Heart right ventricle (tissue), 16 donors: ENCODE data around the gene PARP6. TPM values are rescaled to one million over a fixed set of nuclear protein-coding genes. Genes with fewer than 3 reads are reported as not detected.

Experiments used
- ATAC-seq, 8 donors: fragments of 200-7000 bp; cut with Tn5 transposase; one replicate each; pipeline ENCODE4 v1.9.1; 2020; ENCODE audit warnings: mild to moderate bottlenecking in 8 of 8, moderate library complexity in 8 of 8, moderate number of reproducible peaks in 1 of 8
- DNase-seq, 2 donors: peaks; one replicate each; pipeline ENCODE4 v3.0.0-alpha.2; 2020
- H3K27ac ChIP-seq, 10 donors: fragments of 200-600 bp; sonication (generic) in 2 of 10; one replicate each; pipeline versions ENCODE4 v1.5.0 to v1.8.0; 2020 to 2022; ENCODE audit warnings: mild to moderate bottlenecking in 3 of 10
- H3K27me3 ChIP-seq, 7 donors: fragments of 200-600 bp; one replicate each; pipeline ENCODE4 v1.8.0; 2021 to 2022; ENCODE audit warnings: mild to moderate bottlenecking in 2 of 7
- H3K36me3 ChIP-seq, 9 donors: fragments of 200-600 bp; sonication (generic) in 1 of 9; one replicate each; pipeline versions ENCODE4 v1.5.0 to v1.8.0; 2020 to 2022; ENCODE audit warnings: mild to moderate bottlenecking in 2 of 9
- H3K4me1 ChIP-seq, 9 donors: fragments of 200-600 bp; sonication (generic) in 1 of 9; one replicate each; pipeline versions ENCODE4 v1.5.0 to v1.8.0; 2020 to 2022; ENCODE audit warnings: mild to moderate bottlenecking in 4 of 9
- H3K4me3 ChIP-seq, 10 donors: fragments of 200-600 bp; sonication (generic) in 2 of 10; one replicate each; pipeline versions ENCODE4 v1.5.0 to v1.8.0; 2020 to 2022; ENCODE audit warnings: mild to moderate bottlenecking in 7 of 10, moderate library complexity in 2 of 10
- H3K9me3 ChIP-seq, 11 donors: fragments of 200-600 bp in 10 of 11; sonication (generic) in 2 of 11; one replicate each; pipeline versions ENCODE4 v1.5.0 to v1.8.0; 2013 to 2022; ENCODE audit warnings: mild to moderate bottlenecking in 2 of 11, control low read depth in 1 of 11, moderate library complexity in 1 of 11
- WGBS, 2 donors: extraction: QIAGEN DNeasy Blood & Tissue Kit; methylation state at CpG; one replicate each; pipeline ENCODE4 v1.1.7; 2013; ENCODE audit warnings: inconsistent platforms in 1 of 2; 5-methylcytosine and 5-hydroxymethylcytosine counted together
- intact Hi-C, 10 donors: fragments of 100-400 bp; cut with DNase I; formaldehyde crosslinking; loops; one replicate each; pipeline versions ENCODE4 v1.11.1 to v1.14.2; 2022
- polyA plus RNA-seq, 2 donors: library from polyadenylated mRNA; stranded (reverse); fragments of 200-250 nt; gene quantifications; one replicate each; pipeline ENCODE4 v1.2.3, GENCODE V29; 2013
- total RNA-seq, 10 donors: library from RNA; stranded (reverse); fragmentation: NEBNext Ultra II Directional in 3 of 10; extraction: Animal tissue kit (Norgen Biotek cat#: 25700) in 3 of 10; gene quantifications; one replicate each; pipeline versions ENCODE4 v1.2.1 to v1.2.4, GENCODE V29; 2021 to 2023
- TF ChIP-seq, protein P1 (sequence below), 9 donors: fragments of 200-600 bp; sonication (generic) in 2 of 9; IDR thresholded peaks; one replicate each; pipeline versions ENCODE4 v1.5.0 to v1.8.0; 2021 to 2022; ENCODE audit warnings: antibody characterized with exemption in 9 of 9, mild to moderate bottlenecking in 5 of 9, moderate library complexity in 1 of 9
- donor health status: Arrhythmogenic right ventricular cardiomyopathy.
- donor health status: ischemic (EF 13 %, LVEDD 7.1; RV severe dilation, severe dysfunction).
- donor health status: healthy with polysubstance abuse.
- donor health status: DM: no; HTN: yes; CAD: no.
- donor health status: DM: no; HTN: no; CAD: no.
- donor health status: ischemic (EF 25% LVEDD 6.9; RV normal size, moderate dysfunction).
- donor health status: ischemic (EF 25% LVEDD 5.7; RV mildly dilated, moderate dysfunction).
- donor health status: healthy.
- donor health status: DM: yes; HTN: yes; CAD: no.
- donor health status: Ischemic cardiomyopathy.
- donor health status: ischemic (EF 35%, LVEDD 5.7; RV mildly dilated, moderate dysfunction).
- donor health status: nonischemic (EF 11% LVEDD 7.7; RV severe dilation, severe dysfunction).
- donor health status: DM: yes; HTN: yes; CAD: no.
- donor health status: PGD.
- donor health status: ischemic (EF 29% LVEDD 5.4; RV normal size, mild dysfunction).
- donor health status: nonischemic (EF 23%, LVEDD 6.1; RV moderate dilation, normal function).

The PARP6 gene
- total and polyA plus RNA-seq, 12 donors, result 28.2 to 113 (median 37.6) TPM

DNA sequence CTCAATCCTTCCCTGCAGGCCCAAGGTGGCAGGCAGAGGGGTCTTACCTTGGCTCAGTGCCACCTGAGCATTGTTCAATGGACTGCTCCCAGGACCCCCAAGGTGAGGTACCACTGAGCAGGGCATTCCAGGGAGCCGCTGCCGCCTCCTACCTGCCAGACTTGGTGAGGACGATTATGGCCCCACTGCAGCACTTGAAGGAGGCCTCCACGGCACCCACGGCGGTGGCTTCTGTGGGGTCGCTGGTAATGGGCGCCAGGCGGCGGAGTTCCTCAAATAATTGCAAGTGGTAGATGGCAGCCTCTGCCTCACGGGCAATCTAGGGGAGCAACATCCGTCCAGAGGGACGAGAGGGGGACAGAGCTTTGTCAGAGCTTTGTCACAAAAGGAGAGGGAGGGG, 70.1 kb downstream of the PARP6 start:
- WGBS, 2 donors, result 88 to 89% methylated on average over 13 of the region's 13 CpGs
- intact Hi-C loops, result loop anchor here in 7 of 10 donors (2.0 to 10.0 kb wide), 7 partner anchors 20 to 72 kb away; partner anchors contain the start of genes PARP6 (in 5 of the 7) and PKM (in 2 of the 7)
- TF ChIP-seq, protein P1, sequence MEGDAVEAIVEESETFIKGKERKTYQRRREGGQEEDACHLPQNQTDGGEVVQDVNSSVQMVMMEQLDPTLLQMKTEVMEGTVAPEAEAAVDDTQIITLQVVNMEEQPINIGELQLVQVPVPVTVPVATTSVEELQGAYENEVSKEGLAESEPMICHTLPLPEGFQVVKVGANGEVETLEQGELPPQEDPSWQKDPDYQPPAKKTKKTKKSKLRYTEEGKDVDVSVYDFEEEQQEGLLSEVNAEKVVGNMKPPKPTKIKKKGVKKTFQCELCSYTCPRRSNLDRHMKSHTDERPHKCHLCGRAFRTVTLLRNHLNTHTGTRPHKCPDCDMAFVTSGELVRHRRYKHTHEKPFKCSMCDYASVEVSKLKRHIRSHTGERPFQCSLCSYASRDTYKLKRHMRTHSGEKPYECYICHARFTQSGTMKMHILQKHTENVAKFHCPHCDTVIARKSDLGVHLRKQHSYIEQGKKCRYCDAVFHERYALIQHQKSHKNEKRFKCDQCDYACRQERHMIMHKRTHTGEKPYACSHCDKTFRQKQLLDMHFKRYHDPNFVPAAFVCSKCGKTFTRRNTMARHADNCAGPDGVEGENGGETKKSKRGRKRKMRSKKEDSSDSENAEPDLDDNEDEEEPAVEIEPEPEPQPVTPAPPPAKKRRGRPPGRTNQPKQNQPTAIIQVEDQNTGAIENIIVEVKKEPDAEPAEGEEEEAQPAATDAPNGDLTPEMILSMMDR (IDR thresholded peaks at IDR 0.05), result no peak
- DNase-seq, result no peak
- Histone ChIP-seq H3K9me3 (no peaks in the 10 kb centered on the region), H3K36me3 (peaks cover 12 to 93% (median 71%) of the 10 kb centered on the region in 9 donors), H3K4me1 (peaks cover 23 to 63% (median 50%) of the 10 kb centered on the region in 9 donors), H3K27ac (peak overlapping the region in 9 of 10 donors; percentile 12 to 82 (median 70)), H3K4me3 (no peak overlapping the region), H3K27me3 (peaks cover 0 to 9% (median 0%) of the 10 kb centered on the region in 7 donors)
- no peak for ATAC-seq

DNA sequence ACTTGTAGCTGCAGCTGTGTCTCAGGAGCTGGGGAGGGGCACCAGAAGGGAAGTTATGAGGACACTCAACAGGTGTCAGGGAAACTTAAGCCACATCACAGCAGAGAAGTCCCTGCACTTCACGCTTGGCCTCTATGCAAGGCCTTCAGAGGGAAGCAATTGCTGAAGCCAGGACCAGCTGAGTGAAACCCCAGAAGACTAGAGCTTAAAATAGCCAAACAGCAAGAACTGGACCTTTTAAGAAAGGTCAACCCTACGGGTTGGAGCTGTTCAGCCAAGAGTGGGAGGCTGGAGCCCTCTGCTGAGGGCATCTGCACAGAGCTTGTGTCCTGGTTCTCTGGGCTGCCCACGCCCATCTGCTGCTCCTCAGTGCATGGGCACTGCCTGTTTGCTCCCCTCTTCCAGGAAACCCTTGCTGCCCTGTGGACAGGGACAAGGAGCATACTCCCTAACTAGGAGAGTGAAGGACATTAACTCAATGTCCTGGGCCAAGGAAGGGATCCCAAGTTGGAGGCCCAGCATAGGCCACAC, 70.9 kb downstream of the PARP6 start:
- Histone ChIP-seq H3K4me3 (no peak overlapping the region), H3K9me3 (no peaks in the 10 kb centered on the region), H3K27me3 (peaks cover 0 to 17% (median 6%) of the 10 kb centered on the region in 7 donors), H3K4me1 (peaks cover 27 to 64% (median 54%) of the 10 kb centered on the region in 9 donors), H3K27ac (peak overlapping the region in 9 of 10 donors; percentile 22 to 82 (median 74)), H3K36me3 (peaks cover 8 to 85% (median 62%) of the 10 kb centered on the region in 9 donors)
- peak in 5 of 8 donors; percentile 1 to 43 (median 5) for ATAC-seq
- intact Hi-C loops, result loop anchor here in 6 of 10 donors (5.0 to 10.0 kb wide), 4 partner anchors 36 to 73 kb away; partner anchors contain the start of gene PARP6 (in 5 of the 6)
- 57 to 59% methylated on average over 3 of the region's 3 CpGs for WGBS, 2 donors
- DNase-seq, result no peak
- TF ChIP-seq, protein P1 (IDR thresholded peaks at IDR 0.05), result peak in 1 of 9 donors; percentile 4

DNA sequence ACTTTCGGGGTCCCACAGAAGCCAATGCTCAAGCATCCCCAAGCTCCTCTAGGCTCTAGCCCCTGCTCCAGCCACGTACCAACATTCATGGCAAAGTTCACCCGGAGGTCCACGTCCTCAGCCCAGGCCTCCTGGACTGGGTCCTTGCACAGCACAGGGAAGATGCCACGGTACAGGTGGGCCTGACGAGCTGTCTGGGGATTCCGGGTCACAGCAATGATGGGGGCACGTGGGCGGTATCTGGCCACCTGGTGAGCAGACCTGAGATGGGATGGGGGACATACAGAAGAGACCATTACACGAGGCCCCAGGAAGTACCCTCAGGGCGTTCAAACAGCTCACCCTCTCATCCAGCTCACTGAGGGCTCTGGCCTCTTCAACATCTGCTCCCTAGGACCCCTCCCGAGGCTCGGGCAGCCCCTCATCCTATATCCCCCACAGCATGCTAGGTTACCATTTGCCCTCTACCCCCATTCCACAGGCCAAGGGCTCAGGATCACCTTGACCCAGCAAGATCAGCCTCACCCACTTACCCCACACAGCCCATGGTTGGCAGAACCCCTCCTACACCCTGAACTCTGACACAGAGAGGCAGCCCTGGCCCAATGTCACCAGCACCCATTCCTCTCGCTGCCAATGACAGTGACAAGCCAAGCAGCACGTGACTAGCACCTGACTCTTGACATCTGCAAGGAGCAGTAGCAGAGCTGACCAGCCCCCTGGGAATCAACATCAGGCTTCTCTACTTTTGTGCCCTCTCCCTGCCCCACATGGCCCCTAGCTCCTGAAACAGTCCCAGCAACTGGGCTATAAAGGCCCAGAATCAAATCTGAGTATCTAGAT, 71.7 kb downstream of the PARP6 start:
- TF ChIP-seq, protein P1 (IDR thresholded peaks at IDR 0.05), result no peak
- WGBS, 2 donors, result 79 to 82% methylated on average over 15 of the region's 15 CpGs
- Histone ChIP-seq H3K9me3 (no peaks in the 10 kb centered on the region), H3K27ac (peak overlapping the region in 9 of 10 donors; percentile 22 to 82 (median 74)), H3K4me1 (peaks cover 27 to 64% (median 54%) of the 10 kb centered on the region in 9 donors), H3K36me3 (peaks cover under 1 to 76% (median 54%) of the 10 kb centered on the region in 9 donors), H3K4me3 (no peak overlapping the region), H3K27me3 (peaks cover 0 to 20% (median 9%) of the 10 kb centered on the region in 7 donors)
- DNase-seq (no peak), ATAC-seq (no peak)
- intact Hi-C loops, result loop anchor here in 6 of 10 donors (5.0 to 10.0 kb wide), 4 partner anchors 37 to 74 kb away; partner anchors contain the start of gene PARP6 (in 5 of the 6)

DNA sequence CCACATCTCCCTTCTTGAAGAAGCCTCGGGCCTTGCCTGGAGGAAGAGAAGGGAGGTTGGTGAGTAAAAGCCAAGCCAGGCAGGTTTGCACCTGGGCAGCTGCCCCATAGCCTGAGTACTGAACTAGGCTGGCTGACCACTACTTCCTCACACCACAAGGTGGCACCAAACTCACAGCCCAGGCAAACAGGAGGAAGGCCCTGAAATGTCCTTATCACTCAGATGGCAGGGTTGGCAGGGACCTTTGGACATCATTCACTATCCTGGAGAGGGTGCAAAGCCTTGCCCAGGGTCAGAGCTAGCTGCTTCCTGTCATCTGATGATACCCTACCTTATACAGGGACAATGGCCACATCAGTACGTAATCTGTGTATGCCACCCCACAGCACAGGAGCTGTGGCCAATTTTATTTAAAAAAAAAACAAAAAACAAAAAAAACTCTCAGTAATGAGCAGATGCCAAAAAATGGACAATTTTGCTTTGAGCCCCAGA, 72.6 kb downstream of the PARP6 start:
- Histone ChIP-seq H3K9me3 (no peaks in the 10 kb centered on the region), H3K4me3 (no peak overlapping the region), H3K27me3 (peaks cover 0 to 20% (median 9%) of the 10 kb centered on the region in 7 donors), H3K27ac (peak overlapping the region in 7 of 10 donors; percentile 51 to 82 (median 75)), H3K4me1 (peaks cover 27 to 63% (median 54%) of the 10 kb centered on the region in 9 donors), H3K36me3 (peaks cover 0 to 68% (median 45%) of the 10 kb centered on the region in 9 donors)
- DNase-seq, result peak; percentile 65 to 82
- intact Hi-C loops, result loop anchor here in 9 of 10 donors (1.0 to 10.0 kb wide), 8 partner anchors 32 to 87 kb away; partner anchors contain the start of genes PARP6 (in 5 of the 9) and PKM (in 3 of the 9)
- TF ChIP-seq, protein P1 (IDR thresholded peaks at IDR 0.05), result peak; percentile 78 to 94 (median 91)
- ATAC-seq, result peak; percentile 52 to 76 (median 62)
- 47 to 57% methylated on average over 2 of the region's 2 CpGs for WGBS, 2 donors
